A549 (cell line): ENCODE data around the gene PTPRJ. TPM values are rescaled to one million over a fixed set of nuclear protein-coding genes. Genes with fewer than 3 reads are reported as not detected.

Experiments
- ATAC-seq, 2 experiments: fragments of 200-7000 bp in 1 of 2; fragments of >200 bp in 1 of 2; cut with Nextera tagmentation in 1 of 2; cut with Tn5 transposase in 1 of 2; 3 replicates each; pipeline versions ENCODE4 v1.8.0 to v1.9.1; 2018 to 2020; ENCODE audit warnings: mild to moderate bottlenecking in 1 of 2, moderate library complexity in 1 of 2
- CTCF ChIA-PET: fragments of 300-600 bp; sonication (Branson Sonifier 250); formaldehyde crosslinking; extraction: SDS; loops from one replicate; lab custom pipeline; 2021; ENCODE audit warnings: antibody characterized with exemption, inconsistent platforms; lab: Yijun Ruan, JAX
- POLR2A ChIA-PET: fragments of 350-600 bp; formaldehyde crosslinking; extraction: SDS; loops from one replicate; lab custom pipeline; 2021; ENCODE audit warnings: antibody characterized with exemption, inconsistent platforms; lab: Yijun Ruan, JAX
- DNase-seq, 2 experiments: peaks; one replicate each; pipeline versions ENCODE4 v3.0.0 to v3.0.0-alpha.2; 2011 to 2016; ENCODE audit warnings: low read depth in 1 of 2, low spot score in 1 of 2
- FAIRE-seq: peaks from 2 replicates; lab custom pipeline; 2011; peaks lifted over from hg19 to GRCh38; lab: Jason Lieb, UNC
- H3K27ac ChIP-seq, 2 experiments: fragments of >200 bp; sonication (Bioruptor Twin); formaldehyde crosslinking; 3 replicates each; pipeline ENCODE4 v1.5.1; 2016 to 2017
- H3K4me1 ChIP-seq: fragments of >200 bp; sonication (Bioruptor Twin); formaldehyde crosslinking; 3 replicates; pipeline ENCODE4 v1.6.1; 2016
- H3K4me2 ChIP-seq: fragments of >200 bp; sonication (Bioruptor Twin); formaldehyde crosslinking; 3 replicates; pipeline ENCODE4 v1.6.1; 2016
- H3K4me3 ChIP-seq: fragments of >200 bp; sonication (Bioruptor Twin); formaldehyde crosslinking; 3 replicates; pipeline ENCODE4 v1.5.1; 2016
- H3K9me3 ChIP-seq: fragments of >200 bp; sonication (Bioruptor Twin); formaldehyde crosslinking; 3 replicates; pipeline ENCODE4 v1.6.1; 2016
- CEBPB ChIP-seq, 2 experiments: fragments of >200 bp in 1 of 2; sonication (Bioruptor Twin) in 1 of 2; formaldehyde crosslinking in 1 of 2; IDR thresholded peaks; 2 replicates each; pipeline ENCODE4 v1.6.1; 2012 to 2016
- CHD4 ChIP-seq: fragments of 200-600 bp; sonication (generic); IDR thresholded peaks from 2 replicates; pipeline ENCODE4 v1.6.1; 2016; ENCODE audit warnings: antibody characterized with exemption, mild to moderate bottlenecking, borderline replicate concordance
- EHMT2 ChIP-seq: fragments of 200-600 bp; sonication (generic); IDR thresholded peaks from 2 replicates; pipeline ENCODE4 v1.6.1; 2016; ENCODE audit warnings: antibody characterized with exemption, low read depth, mild to moderate bottlenecking, moderate library complexity
- GATA3 ChIP-seq: IDR thresholded peaks from 2 replicates; pipeline ENCODE4 v1.6.1; 2012; ENCODE audit warnings: borderline replicate concordance
- HOXB13 ChIP-seq: fragments of 250-450 bp; sonication (Bioruptor Pico); IDR thresholded peaks from 2 replicates; pipeline ENCODE4 v1.5.0; 2020; ENCODE audit warnings: low read depth, mild to moderate bottlenecking, moderate library complexity
- JUN ChIP-seq, 2 experiments: fragments of >200 bp; sonication (Bioruptor Twin); formaldehyde crosslinking; IDR thresholded peaks; 2 replicates in 1 of 2; 3 replicates in 1 of 2; pipeline ENCODE4 v1.6.1; 2016 to 2017
- JUNB ChIP-seq: fragments of >200 bp; sonication (Bioruptor Twin); formaldehyde crosslinking; IDR thresholded peaks from 2 replicates; pipeline ENCODE4 v1.6.1; 2016
- KDM1A ChIP-seq: fragments of 200-600 bp; sonication (generic); IDR thresholded peaks from 2 replicates; pipeline ENCODE4 v1.6.1; 2016; ENCODE audit warnings: low read depth, mild to moderate bottlenecking
- MAFK ChIP-seq: fragments of 450-650 bp; IDR thresholded peaks from 2 replicates; pipeline ENCODE4 v1.6.1; 2014; ENCODE audit not compliant: partially characterized antibody
- MAZ ChIP-seq: fragments of 150-350 bp; IDR thresholded peaks from 2 replicates; pipeline ENCODE4 v1.6.1; 2014; ENCODE audit warnings: antibody characterized with exemption, low read depth, low read length, borderline replicate concordance
- NPAS2 ChIP-seq: fragments of 250-450 bp; sonication (Bioruptor Pico); IDR thresholded peaks from 2 replicates; pipeline ENCODE4 v1.8.0; 2022; ENCODE audit warnings: mild to moderate bottlenecking, moderate library complexity, borderline replicate concordance
- RFX5 ChIP-seq: fragments of 450-650 bp; IDR thresholded peaks from 2 replicates; pipeline ENCODE4 v1.7.1; 2014; ENCODE audit warnings: antibody characterized with exemption, mild to moderate bottlenecking, moderate library complexity
- SREBF2 ChIP-seq: fragments of 450-650 bp; IDR thresholded peaks from 2 replicates; pipeline ENCODE4 v1.6.1; 2014; ENCODE audit warnings: mild to moderate bottlenecking, moderate library complexity
- ZNF302 ChIP-seq: fragments of 250-450 bp; sonication (Bioruptor Pico); IDR thresholded peaks from 2 replicates; pipeline ENCODE4 v1.9.0; 2021; ENCODE audit warnings: inconsistent platforms, mild to moderate bottlenecking, moderate library complexity
- ZSCAN20 ChIP-seq: fragments of 250-450 bp; sonication (Bioruptor Pico); IDR thresholded peaks from 2 replicates; pipeline ENCODE4 v1.8.0; 2022; ENCODE audit warnings: mild to moderate bottlenecking, moderate library complexity
- WGBS: methylation state at CpG from one replicate; pipeline ENCODE4 v1.1.6; 2017; ENCODE audit errors: missing lambda C conversion rate; 5-methylcytosine and 5-hydroxymethylcytosine counted together
- polyA plus RNA-seq, 4 experiments: library from polyadenylated mRNA; depleted of rRNA in 3 of 4; stranded (reverse); fragments of >200 nt; fragmentation: RNase III in 1 of 4; extraction: RNeasy Plus Mini Kit Qiagen cat#74134 plus additional on column Dnase treatment in 1 of 4; gene quantifications; 2 replicates in 3 of 4; 3 replicates in 1 of 4; pipeline ENCODE4 v1.2.3, GENCODE V29; 2011 to 2017
- TF ChIP-seq, protein P1 (sequence below): fragments of >200 bp; sonication (Bioruptor Twin); formaldehyde crosslinking; IDR thresholded peaks from 3 replicates; pipeline ENCODE4 v1.5.1; 2016
- TF ChIP-seq, protein P2 (sequence below): fragments of 150-350 bp; IDR thresholded peaks from 2 replicates; pipeline ENCODE4 v1.6.1; 2014; ENCODE audit warnings: low read depth, mild to moderate bottlenecking, low read length
- TF ChIP-seq, protein P3 (sequence below): fragments of 250-450 bp; sonication (Bioruptor Pico); IDR thresholded peaks from 2 replicates; pipeline ENCODE4 v1.5.0; 2021; ENCODE audit warnings: mild to moderate bottlenecking, moderate library complexity, borderline replicate concordance
- TF ChIP-seq, protein P4 (sequence below): IDR thresholded peaks from 2 replicates; pipeline ENCODE4 v1.6.1; 2012; ENCODE audit warnings: low read depth, borderline replicate concordance
- TF ChIP-seq, protein P5 (sequence below): IDR thresholded peaks from 2 replicates; pipeline ENCODE4 v1.6.1; 2012

Gene PTPRJ
- polyA plus RNA-seq, 2 of the 4 experiments (the other 2 are of a cell fraction), result 30.3 to 50.5 TPM

- no peak for FAIRE-seq
- Histone ChIP-seq H3K4me3 (no peak overlapping the region), H3K9me3 (peaks cover 22% of the 10 kb centered on the region), H3K4me2 (no peak overlapping the region)
- DNase-seq, result no peak
- no peak for ATAC-seq
- ChIA-PET POLR2A (no interaction called here), CTCF (interaction anchor here (0.8 to 20.1 kb wide), 5 partner anchors 9 to 173 kb away, joined by 3 to 478 read pairs (median 5); no protein-coding TSS in a partner anchor)
- TF ChIP-seq, protein P1, sequence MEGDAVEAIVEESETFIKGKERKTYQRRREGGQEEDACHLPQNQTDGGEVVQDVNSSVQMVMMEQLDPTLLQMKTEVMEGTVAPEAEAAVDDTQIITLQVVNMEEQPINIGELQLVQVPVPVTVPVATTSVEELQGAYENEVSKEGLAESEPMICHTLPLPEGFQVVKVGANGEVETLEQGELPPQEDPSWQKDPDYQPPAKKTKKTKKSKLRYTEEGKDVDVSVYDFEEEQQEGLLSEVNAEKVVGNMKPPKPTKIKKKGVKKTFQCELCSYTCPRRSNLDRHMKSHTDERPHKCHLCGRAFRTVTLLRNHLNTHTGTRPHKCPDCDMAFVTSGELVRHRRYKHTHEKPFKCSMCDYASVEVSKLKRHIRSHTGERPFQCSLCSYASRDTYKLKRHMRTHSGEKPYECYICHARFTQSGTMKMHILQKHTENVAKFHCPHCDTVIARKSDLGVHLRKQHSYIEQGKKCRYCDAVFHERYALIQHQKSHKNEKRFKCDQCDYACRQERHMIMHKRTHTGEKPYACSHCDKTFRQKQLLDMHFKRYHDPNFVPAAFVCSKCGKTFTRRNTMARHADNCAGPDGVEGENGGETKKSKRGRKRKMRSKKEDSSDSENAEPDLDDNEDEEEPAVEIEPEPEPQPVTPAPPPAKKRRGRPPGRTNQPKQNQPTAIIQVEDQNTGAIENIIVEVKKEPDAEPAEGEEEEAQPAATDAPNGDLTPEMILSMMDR, result no peak
- TF ChIP-seq EHMT2 (no peak), CHD4 (no peak), JUN (IDR thresholded peaks at IDR 0.05) (no peak), ZSCAN20 (CRISPR knock-in tag) (no peak), MAFK (no peak), RFX5 (no peak), NPAS2 (no peak)
- TF ChIP-seq, protein P2, sequence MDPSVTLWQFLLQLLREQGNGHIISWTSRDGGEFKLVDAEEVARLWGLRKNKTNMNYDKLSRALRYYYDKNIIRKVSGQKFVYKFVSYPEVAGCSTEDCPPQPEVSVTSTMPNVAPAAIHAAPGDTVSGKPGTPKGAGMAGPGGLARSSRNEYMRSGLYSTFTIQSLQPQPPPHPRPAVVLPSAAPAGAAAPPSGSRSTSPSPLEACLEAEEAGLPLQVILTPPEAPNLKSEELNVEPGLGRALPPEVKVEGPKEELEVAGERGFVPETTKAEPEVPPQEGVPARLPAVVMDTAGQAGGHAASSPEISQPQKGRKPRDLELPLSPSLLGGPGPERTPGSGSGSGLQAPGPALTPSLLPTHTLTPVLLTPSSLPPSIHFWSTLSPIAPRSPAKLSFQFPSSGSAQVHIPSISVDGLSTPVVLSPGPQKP, result no peak
- TF ChIP-seq, protein P3, sequence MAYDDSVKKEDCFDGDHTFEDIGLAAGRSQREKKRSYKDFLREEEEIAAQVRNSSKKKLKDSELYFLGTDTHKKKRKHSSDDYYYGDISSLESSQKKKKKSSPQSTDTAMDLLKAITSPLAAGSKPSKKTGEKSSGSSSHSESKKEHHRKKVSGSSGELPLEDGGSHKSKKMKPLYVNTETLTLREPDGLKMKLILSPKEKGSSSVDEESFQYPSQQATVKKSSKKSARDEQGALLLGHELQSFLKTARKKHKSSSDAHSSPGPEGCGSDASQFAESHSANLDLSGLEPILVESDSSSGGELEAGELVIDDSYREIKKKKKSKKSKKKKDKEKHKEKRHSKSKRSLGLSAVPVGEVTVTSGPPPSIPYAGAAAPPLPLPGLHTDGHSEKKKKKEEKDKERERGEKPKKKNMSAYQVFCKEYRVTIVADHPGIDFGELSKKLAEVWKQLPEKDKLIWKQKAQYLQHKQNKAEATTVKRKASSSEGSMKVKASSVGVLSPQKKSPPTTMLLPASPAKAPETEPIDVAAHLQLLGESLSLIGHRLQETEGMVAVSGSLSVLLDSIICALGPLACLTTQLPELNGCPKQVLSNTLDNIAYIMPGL (CRISPR knock-in tag), result no peak
- TF ChIP-seq, protein P4, sequence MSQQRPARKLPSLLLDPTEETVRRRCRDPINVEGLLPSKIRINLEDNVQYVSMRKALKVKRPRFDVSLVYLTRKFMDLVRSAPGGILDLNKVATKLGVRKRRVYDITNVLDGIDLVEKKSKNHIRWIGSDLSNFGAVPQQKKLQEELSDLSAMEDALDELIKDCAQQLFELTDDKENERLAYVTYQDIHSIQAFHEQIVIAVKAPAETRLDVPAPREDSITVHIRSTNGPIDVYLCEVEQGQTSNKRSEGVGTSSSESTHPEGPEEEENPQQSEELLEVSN, result no peak
- TF ChIP-seq, all 56 proteins: peak for 0
- 61% methylated on average over 3 of the region's 3 CpGs for WGBS
- peaks cover 47% of the 10 kb centered on the region for H3K4me1 ChIP-seq
- H3K27ac ChIP-seq, result peak overlapping the region in 1 of 2 experiments; percentile 2; a peak in 1 of 6 replicates
Measured at GRCh38 chr11:48111891-48112290, 131.5 kb downstream of the PTPRJ start.

DNA sequence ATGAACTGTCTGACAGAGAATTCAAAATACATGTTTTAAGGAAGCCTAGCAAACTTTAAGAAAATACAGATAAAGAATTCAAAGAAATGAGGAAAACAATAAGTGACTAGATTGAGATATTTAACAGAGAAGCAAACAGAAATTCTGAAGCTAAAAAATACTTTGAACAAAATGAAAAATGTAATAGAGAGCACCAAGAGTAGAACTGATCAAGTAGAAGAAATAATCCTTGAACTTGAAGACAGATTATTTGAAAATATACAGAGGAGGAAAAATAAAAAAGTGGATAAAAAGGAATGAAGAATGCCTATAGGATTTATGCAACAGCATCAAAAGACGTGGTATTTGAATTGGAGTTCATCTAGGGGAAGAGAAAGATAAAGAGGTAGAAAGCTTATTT is 134.4 kb downstream of the PTPRJ start:
- Histone ChIP-seq H3K4me2 (no peak overlapping the region), H3K27ac (no peak overlapping the region), H3K4me3 (no peak overlapping the region), H3K4me1 (peaks cover 18% of the 10 kb centered on the region), H3K9me3 (peaks cover 22% of the 10 kb centered on the region)
- 93% methylated on average over 1 of the region's 1 CpG for WGBS
- ChIA-PET CTCF (interaction anchor here (1.4 to 20.1 kb wide), 3 partner anchors 10 to 176 kb away, joined by 3 to 478 read pairs (median 4); no protein-coding TSS in a partner anchor), POLR2A (interaction anchor here (0.5 kb wide), 1 partner anchor 660 kb away, joined by 4 read pairs; no protein-coding TSS in a partner anchor)
- TF ChIP-seq RFX5 (no peak), KDM1A (no peak), GATA3 (no peak), EHMT2 (no peak), ZNF302 (CRISPR knock-in tag) (no peak), MAZ (no peak), HOXB13 (CRISPR knock-in tag) (no peak), CEBPB (IDR thresholded peaks at IDR 0.05) (no peak), JUNB (no peak), JUN (IDR thresholded peaks at IDR 0.05) (no peak), SREBF2 (no peak), ZSCAN20 (CRISPR knock-in tag) (no peak)
- TF ChIP-seq, protein P4, result no peak
- TF ChIP-seq, protein P5, sequence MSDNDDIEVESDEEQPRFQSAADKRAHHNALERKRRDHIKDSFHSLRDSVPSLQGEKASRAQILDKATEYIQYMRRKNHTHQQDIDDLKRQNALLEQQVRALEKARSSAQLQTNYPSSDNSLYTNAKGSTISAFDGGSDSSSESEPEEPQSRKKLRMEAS, result no peak
- TF ChIP-seq, protein P1, result no peak
- FAIRE-seq (no peak), ATAC-seq (no peak), DNase-seq (no peak)
